CD4-positive, alpha-beta T cell treated with Interleukin-21 for 1 hour (primary cell): ENCODE measurements around the gene NEK1.
"Not testable (repeated sequence)": the region's sequence is repeated elsewhere in the genome, so short reads cannot be mapped to it uniquely, and the experiment has no call there.

Experiments
- DNase-seq: peaks from one replicate; pipeline ENCODE4 v3.0.0-alpha.2; 2020

The NEK1 gene

GRCh38 chr4:169594560-169595195 is 17.7 kb downstream of the NEK1 start:
- DNase-seq: no peak

GRCh38 chr4:169593050-169593560 is 19.3 kb downstream of the NEK1 start:
- no peak for DNase-seq

- DNase-seq: no peak
These were observed 28.8 kb downstream of the NEK1 start for GRCh38 chr4:169583563-169583962.

DNA sequence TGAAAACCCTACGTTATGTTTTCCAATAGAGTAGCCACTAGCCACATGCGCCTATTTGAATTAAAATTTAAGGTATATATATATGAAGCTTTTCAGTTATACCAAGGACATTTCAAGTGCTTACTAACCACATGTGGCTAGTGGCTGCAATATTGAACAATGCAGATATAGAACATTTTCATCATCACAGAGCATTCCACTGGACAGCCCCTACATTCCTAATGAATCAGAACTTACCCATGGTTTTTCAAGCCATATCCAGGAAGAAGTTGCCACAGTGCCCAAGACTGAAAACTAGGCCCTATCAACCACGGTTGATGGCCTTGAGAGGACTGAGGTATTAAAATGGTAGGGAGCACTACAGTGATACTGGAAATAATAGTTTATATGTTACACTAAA is 29.7 kb downstream of the NEK1 start:
- no peak for DNase-seq

- DNase-seq: no peak
These were observed 30.2 kb downstream of the NEK1 start for GRCh38 chr4:169582203-169582602.

DNA sequence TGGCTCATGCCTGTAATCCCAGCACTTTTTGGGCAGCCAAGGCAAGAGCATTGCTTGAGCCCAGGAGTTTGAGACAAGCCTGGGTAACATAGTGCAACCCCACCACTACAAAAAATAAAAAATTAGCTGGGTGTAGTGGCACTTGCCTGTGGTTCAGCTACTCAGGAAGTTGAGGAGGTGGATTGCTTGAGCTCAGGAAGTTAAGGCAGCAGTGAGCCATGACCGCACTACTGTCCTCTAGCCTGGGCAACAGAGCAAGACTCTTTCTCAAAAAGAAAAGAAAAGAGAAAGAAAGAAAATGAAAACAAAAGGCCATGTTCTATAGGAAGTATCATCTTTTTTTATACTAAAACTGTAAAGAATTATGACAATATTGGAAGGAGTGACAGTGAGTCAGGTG is 38.5 kb downstream of the NEK1 start:
- DNase-seq: no peak

- no peak for DNase-seq
These were observed 40.9 kb downstream of the NEK1 start for GRCh38 chr4:169571435-169571834.

GRCh38 chr4:169571012-169571411 is 41.4 kb downstream of the NEK1 start:
- not testable (repeated sequence) for DNase-seq

DNA sequence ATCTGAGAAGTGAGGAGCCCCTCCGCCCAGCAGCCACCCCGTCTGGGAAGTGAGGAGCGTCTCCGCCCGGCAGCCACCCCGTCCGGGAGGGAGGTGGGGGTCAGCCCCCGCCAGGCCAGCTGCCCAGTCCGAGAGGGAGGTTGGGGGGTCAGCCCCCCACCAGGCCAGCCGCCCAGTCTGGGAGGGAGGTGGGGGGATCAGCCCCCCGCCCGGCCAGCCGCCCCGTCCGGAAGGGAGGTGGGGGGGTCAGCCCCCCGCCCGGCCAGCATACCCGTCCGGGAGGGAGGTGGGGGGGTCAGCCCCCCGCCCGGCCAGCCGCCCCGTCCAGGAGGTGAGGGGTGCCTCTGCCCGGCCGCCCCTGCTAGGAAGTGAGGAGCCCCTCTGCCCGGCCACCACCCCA is 42.1 kb downstream of the NEK1 start:
- DNase-seq: not testable (repeated sequence)

DNA sequence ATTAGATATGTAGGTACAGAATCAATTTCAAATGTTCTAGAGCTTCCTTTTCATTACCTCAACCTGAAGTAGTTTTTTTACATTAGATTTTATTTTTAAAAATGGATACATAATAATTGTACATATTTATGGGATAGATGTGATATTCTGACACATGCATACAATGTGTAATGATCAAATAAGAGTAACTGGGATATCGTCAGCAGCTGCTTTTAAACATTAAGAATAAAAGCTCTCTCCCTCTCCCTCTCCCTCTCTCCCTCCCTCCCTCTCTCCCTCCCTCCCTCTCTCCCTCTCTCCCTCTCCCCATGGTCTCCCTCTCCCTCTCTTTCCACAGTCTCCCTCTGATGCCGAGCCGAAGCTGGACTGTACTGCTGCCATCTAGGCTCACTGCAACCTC is 43.2 kb downstream of the NEK1 start:
- DNase-seq: not testable (repeated sequence)

- no peak for DNase-seq
These were observed 44.5 kb downstream of the NEK1 start for GRCh38 chr4:169567916-169568315.

DNA sequence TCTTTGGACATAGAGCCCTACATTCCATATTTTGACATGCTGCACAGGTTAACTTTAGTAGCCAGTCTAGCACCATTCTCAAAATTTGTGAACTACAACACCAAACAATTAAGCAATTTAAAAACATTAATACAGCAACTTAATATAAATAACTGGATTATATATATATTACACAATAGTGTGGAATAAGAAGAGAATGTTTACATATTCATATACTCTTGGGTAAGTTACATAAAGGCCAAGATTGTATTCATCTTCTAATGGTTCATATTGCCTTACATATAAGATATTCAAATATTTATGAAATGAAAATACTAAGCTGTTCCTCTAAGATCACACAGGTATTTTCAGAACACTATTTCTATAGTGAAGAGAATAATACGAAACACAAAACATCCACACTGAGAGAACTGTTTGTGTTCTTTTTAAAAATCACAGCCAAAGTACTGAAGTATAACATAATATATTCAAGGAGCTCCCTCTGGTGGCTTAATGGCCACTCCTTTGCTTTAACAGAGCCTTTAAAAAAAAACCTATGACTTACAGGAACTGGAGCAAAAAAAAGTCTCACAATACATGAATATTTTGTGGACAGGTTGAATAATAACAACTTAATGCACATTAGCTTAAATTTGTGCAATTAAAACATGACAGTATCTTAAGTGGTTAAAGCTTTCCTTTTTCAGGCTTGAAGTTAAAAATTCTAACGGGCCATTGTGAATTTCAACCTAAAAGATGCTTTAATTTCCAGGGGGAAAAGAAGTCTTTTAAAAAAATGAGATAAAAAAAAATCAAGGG is 46.2 kb downstream of the NEK1 start:
- peak; percentile 46 for DNase-seq

GRCh38 chr4:169565606-169566005 is 46.8 kb downstream of the NEK1 start:
- DNase-seq: no peak

DNA sequence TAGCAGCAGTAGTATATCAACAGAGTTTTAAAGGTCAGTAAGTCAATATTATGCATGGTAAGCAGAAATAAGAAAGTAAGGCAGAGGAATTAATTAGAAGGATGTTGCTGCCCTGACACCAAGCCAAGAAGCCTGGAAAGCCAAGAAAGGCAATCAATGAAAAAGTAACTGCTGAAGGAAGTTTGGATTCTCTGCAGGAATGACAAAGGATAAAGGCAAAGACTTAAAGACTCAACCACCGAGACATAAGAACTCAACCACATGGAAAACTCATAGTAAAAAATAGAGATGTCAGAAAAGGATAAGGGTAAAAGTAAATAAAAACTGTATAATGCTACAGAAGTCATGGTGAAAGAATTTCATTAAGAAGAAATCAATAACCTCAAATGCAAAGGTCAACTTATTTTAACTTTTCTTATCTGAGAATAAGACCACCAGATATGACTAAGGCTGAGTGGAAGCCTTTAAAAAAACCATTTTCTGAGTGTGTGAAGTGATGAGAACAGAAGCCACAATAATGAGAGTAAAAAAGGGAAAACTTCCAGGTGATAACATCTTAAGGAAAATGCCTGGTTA is 55.2 kb downstream of the NEK1 start:
- no peak for DNase-seq

GRCh38 chr4:169546548-169546947 is 65.8 kb downstream of the NEK1 start:
- not testable (repeated sequence) for DNase-seq

DNA sequence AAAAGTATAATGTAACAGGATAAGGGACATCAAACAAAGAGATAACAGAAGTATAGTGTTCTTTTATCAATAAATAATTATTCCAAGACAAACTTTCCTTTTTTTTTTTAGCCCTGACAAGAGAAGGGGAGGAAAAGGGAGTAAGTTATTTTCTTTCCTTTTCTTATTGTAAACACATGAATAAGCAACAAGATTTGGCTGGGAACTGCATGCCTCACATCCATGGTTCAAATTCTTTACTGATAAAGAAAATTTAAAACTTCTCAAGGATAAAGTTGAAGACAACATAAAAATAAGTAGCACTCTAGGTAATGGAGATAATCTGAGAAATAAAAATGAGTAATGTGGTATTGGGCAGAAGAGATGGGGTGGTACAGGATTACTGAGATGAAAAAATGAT is 71.6 kb downstream of the NEK1 start:
- DNase-seq: no peak

DNA sequence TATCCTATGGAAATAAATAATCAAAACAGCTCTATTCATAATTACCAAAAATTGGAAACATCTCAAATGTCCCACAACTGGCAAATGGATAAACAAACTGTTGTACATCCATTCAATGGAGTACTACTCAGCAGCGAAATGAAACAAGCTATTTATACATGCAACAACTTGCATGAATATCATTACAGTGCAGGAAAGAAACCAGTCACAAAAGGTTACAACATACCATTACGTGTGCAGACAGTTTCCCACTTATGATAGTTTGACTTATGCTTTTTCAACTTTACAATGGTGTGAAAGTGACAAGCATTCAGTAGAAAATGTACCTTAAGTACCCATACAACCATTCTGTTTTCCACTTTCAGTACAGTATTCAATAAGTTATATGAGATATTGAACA is 82.3 kb downstream of the NEK1 start:
- DNase-seq: no peak

GRCh38 chr4:169523796-169524195 is 88.6 kb downstream of the NEK1 start:
- DNase-seq: no peak

DNA sequence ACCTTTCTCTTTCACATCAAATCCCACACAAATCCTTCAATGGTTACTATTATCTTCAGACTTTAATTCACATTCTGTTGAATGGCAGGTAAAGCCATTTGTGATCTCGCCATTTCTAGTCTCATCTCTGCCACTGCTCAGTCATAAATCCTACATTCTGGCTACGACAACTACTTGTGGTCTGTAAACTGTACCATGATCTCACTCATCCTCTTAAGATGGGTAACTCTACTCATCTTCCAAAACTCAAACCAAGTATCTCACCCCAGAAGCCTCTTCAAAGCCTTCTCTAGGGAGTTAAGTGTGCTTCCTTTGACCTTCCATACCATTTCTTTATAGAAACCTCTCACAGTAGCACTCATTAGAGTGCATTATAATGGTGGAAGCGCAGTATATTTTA is 101.8 kb downstream of the NEK1 start:
- DNase-seq: no peak

DNA sequence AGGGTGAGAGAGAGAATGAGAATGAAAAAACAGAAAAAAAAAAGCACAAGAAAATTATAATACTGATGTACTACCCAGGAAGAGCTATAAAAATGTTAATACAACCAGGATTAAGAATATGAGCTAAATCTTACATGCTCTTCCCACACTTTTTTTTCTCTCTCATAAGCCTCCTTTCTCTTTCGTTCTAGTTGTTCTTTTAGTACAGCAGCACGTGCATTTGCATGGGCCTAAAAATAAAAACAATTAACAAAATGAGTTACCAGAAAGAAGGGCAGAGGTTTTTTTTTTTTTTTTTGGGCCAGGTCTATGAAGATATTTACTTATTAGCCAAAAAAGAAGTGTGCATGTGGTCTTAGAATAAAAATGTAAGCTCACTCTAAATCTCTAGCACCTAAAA is 105.5 kb downstream of the NEK1 start:
- DNase-seq: no peak

DNA sequence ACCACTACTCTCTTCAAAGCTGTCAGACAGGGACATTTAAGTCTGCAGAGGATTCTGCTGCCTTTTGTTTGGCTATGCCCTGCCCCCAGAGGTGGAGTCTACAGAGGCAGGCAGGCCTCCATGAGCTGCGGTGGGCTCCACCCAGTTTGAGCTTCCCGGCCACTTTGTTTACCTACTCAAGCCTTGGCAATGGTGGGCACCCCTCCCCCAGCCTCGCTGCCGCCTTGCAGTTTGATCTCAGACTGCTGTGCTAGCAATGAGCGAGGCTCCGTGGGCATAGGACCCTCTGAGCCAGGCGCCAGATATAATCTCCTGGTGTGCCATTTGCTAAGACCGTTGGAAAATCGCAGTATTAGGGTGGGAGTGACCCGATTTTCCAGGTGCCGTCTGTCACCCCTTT is 112.5 kb downstream of the NEK1 start:
- DNase-seq: not testable (repeated sequence)

GRCh38 chr4:169494234-169494633 is 118.1 kb downstream of the NEK1 start:
- not testable (repeated sequence) for DNase-seq

- DNase-seq: no peak
These were observed 119.2 kb downstream of the NEK1 start for GRCh38 chr4:169493164-169493524.
